GM23338 (cell line): ENCODE measurements around the gene NLK.

Experiments
- CREB1 ChIP-seq: fragments of 250-450 bp; sonication (Bioruptor Pico); IDR thresholded peaks from 2 replicates; pipeline ENCODE4 v1.5.0; 2020; ENCODE audit warnings: low read depth, mild to moderate bottlenecking, moderate library complexity
- EZH2 ChIP-seq: fragments of 200-600 bp; sonication (generic); IDR thresholded peaks from one replicate; pipeline ENCODE4 v1.8.0; 2017; ENCODE audit warnings: antibody characterized with exemption, mild to moderate bottlenecking, low read depth; ENCODE audit not compliant: unreplicated experiment
- POLR2AphosphoS5 ChIP-seq: IDR thresholded peaks from 2 replicates; pipeline ENCODE4 v1.6.1; 2016; ENCODE audit warnings: antibody characterized with exemption, low read depth
- TF ChIP-seq, protein P1 (sequence below), 2 experiments: fragments of 200-600 bp in 1 of 2; sonication (generic) in 1 of 2; conservative IDR thresholded peaks; 2 replicates each; pipeline versions ENCODE4 v1.5.1 to v1.6.1; 2016 to 2017; ENCODE audit warnings: antibody characterized with exemption in 2 of 2, low read depth in 2 of 2, mild to moderate bottlenecking in 2 of 2, moderate library complexity in 1 of 2
- TF ChIP-seq, protein P2 (sequence below): IDR thresholded peaks from 2 replicates; pipeline ENCODE4 v1.6.1; 2016; ENCODE audit warnings: antibody characterized with exemption
- TF ChIP-seq, protein P3 (sequence below): IDR thresholded peaks from one replicate; pipeline ENCODE4 v1.6.1; 2018; ENCODE audit warnings: antibody characterized with exemption; ENCODE audit not compliant: unreplicated experiment
- TF ChIP-seq, protein P4 (sequence below): fragments of 250-450 bp; sonication (Bioruptor Pico); IDR thresholded peaks from 2 replicates; pipeline ENCODE4 v1.5.0; 2020; ENCODE audit warnings: mild to moderate bottlenecking, moderate library complexity

DNA sequence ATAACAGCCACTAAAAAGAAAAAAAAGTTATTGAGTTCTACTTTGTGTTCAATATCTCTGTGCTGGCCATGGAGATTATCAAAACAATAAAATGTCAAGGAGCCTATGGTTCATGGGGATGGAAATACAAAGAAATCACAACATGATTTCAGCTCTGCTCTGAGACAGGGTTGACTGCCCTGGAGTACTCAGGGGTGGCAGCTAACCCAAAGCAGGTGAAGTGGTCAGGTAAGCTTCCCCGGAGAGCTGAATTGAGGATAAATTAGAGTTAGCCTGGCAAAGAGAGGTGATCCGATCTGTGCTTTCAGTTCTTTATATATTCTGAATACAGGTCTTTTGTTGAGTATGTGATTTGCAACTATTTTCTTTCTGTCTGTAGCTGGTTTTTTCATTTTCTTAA lies 157.3 kb downstream of the NLK start:
- TF ChIP-seq, protein P1, sequence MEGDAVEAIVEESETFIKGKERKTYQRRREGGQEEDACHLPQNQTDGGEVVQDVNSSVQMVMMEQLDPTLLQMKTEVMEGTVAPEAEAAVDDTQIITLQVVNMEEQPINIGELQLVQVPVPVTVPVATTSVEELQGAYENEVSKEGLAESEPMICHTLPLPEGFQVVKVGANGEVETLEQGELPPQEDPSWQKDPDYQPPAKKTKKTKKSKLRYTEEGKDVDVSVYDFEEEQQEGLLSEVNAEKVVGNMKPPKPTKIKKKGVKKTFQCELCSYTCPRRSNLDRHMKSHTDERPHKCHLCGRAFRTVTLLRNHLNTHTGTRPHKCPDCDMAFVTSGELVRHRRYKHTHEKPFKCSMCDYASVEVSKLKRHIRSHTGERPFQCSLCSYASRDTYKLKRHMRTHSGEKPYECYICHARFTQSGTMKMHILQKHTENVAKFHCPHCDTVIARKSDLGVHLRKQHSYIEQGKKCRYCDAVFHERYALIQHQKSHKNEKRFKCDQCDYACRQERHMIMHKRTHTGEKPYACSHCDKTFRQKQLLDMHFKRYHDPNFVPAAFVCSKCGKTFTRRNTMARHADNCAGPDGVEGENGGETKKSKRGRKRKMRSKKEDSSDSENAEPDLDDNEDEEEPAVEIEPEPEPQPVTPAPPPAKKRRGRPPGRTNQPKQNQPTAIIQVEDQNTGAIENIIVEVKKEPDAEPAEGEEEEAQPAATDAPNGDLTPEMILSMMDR (conservative IDR thresholded peaks at IDR 0.05; ENCODE audit: low read depth in 2 of 2): no peak
- TF ChIP-seq EZH2: no peak
- no peak for TF ChIP-seq POLR2AphosphoS5
- TF ChIP-seq CREB1 (CRISPR knock-in tag): no peak
- TF ChIP-seq, protein P2, sequence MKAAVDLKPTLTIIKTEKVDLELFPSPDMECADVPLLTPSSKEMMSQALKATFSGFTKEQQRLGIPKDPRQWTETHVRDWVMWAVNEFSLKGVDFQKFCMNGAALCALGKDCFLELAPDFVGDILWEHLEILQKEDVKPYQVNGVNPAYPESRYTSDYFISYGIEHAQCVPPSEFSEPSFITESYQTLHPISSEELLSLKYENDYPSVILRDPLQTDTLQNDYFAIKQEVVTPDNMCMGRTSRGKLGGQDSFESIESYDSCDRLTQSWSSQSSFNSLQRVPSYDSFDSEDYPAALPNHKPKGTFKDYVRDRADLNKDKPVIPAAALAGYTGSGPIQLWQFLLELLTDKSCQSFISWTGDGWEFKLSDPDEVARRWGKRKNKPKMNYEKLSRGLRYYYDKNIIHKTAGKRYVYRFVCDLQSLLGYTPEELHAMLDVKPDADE: no peak
- TF ChIP-seq, protein P3, sequence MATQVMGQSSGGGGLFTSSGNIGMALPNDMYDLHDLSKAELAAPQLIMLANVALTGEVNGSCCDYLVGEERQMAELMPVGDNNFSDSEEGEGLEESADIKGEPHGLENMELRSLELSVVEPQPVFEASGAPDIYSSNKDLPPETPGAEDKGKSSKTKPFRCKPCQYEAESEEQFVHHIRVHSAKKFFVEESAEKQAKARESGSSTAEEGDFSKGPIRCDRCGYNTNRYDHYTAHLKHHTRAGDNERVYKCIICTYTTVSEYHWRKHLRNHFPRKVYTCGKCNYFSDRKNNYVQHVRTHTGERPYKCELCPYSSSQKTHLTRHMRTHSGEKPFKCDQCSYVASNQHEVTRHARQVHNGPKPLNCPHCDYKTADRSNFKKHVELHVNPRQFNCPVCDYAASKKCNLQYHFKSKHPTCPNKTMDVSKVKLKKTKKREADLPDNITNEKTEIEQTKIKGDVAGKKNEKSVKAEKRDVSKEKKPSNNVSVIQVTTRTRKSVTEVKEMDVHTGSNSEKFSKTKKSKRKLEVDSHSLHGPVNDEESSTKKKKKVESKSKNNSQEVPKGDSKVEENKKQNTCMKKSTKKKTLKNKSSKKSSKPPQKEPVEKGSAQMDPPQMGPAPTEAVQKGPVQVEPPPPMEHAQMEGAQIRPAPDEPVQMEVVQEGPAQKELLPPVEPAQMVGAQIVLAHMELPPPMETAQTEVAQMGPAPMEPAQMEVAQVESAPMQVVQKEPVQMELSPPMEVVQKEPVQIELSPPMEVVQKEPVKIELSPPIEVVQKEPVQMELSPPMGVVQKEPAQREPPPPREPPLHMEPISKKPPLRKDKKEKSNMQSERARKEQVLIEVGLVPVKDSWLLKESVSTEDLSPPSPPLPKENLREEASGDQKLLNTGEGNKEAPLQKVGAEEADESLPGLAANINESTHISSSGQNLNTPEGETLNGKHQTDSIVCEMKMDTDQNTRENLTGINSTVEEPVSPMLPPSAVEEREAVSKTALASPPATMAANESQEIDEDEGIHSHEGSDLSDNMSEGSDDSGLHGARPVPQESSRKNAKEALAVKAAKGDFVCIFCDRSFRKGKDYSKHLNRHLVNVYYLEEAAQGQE: no peak
- TF ChIP-seq, protein P4, sequence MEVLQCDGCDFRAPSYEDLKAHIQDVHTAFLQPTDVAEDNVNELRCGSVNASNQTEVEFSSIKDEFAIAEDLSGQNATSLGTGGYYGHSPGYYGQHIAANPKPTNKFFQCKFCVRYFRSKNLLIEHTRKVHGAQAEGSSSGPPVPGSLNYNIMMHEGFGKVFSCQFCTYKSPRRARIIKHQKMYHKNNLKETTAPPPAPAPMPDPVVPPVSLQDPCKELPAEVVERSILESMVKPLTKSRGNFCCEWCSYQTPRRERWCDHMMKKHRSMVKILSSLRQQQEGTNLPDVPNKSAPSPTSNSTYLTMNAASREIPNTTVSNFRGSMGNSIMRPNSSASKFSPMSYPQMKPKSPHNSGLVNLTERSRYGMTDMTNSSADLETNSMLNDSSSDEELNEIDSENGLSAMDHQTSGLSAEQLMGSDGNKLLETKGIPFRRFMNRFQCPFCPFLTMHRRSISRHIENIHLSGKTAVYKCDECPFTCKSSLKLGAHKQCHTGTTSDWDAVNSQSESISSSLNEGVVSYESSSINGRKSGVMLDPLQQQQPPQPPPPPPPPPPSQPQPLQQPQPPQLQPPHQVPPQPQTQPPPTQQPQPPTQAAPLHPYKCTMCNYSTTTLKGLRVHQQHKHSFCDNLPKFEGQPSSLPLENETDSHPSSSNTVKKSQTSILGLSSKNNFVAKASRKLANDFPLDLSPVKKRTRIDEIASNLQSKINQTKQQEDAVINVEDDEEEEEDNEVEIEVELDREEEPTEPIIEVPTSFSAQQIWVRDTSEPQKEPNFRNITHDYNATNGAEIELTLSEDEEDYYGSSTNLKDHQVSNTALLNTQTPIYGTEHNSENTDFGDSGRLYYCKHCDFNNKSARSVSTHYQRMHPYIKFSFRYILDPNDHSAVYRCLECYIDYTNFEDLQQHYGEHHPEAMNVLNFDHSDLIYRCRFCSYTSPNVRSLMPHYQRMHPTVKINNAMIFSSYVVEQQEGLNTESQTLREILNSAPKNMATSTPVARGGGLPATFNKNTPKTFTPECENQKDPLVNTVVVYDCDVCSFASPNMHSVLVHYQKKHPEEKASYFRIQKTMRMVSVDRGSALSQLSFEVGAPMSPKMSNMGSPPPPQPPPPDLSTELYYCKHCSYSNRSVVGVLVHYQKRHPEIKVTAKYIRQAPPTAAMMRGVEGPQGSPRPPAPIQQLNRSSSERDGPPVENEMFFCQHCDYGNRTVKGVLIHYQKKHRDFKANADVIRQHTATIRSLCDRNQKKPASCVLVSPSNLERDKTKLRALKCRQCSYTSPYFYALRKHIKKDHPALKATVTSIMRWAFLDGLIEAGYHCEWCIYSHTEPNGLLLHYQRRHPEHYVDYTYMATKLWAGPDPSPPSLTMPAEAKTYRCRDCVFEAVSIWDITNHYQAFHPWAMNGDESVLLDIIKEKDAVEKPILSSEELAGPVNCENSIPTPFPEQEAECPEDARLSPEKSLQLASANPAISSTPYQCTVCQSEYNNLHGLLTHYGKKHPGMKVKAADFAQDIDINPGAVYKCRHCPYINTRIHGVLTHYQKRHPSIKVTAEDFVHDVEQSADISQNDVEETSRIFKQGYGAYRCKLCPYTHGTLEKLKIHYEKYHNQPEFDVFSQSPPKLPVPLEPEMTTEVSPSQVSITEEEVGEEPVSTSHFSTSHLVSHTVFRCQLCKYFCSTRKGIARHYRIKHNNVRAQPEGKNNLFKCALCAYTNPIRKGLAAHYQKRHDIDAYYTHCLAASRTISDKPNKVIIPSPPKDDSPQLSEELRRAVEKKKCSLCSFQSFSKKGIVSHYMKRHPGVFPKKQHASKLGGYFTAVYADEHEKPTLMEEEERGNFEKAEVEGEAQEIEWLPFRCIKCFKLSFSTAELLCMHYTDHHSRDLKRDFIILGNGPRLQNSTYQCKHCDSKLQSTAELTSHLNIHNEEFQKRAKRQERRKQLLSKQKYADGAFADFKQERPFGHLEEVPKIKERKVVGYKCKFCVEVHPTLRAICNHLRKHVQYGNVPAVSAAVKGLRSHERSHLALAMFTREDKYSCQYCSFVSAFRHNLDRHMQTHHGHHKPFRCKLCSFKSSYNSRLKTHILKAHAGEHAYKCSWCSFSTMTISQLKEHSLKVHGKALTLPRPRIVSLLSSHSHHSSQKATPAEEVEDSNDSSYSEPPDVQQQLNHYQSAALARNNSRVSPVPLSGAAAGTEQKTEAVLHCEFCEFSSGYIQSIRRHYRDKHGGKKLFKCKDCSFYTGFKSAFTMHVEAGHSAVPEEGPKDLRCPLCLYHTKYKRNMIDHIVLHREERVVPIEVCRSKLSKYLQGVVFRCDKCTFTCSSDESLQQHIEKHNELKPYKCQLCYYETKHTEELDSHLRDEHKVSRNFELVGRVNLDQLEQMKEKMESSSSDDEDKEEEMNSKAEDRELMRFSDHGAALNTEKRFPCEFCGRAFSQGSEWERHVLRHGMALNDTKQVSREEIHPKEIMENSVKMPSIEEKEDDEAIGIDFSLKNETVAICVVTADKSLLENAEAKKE (CRISPR knock-in tag): no peak
